ENCODE measurements around the gene STXBP5. TPM values are rescaled to one million over a fixed set of nuclear protein-coding genes. Genes with fewer than 3 reads are reported as not detected.

The STXBP5 gene
- total and polyA plus RNA-seq, 2 experiments from 2014 or later, result 11.1 to 30.3 TPM

GRCh38 chr6:147178355-147178754, 25.9 kb upstream of the STXBP5 start:
- no peaks in the 10 kb centered on the region for H3K27me3 ChIP-seq
- H3K4me2 ChIP-seq, result no peak overlapping the region
- H3K9me3 ChIP-seq (ENCODE audit: low read depth), result no peaks in the 10 kb centered on the region
- no peak for TF ChIP-seq EZH2 (IDR thresholded peaks at IDR 0.05; ENCODE audit: borderline replicate concordance)
- TF ChIP-seq, protein P1, sequence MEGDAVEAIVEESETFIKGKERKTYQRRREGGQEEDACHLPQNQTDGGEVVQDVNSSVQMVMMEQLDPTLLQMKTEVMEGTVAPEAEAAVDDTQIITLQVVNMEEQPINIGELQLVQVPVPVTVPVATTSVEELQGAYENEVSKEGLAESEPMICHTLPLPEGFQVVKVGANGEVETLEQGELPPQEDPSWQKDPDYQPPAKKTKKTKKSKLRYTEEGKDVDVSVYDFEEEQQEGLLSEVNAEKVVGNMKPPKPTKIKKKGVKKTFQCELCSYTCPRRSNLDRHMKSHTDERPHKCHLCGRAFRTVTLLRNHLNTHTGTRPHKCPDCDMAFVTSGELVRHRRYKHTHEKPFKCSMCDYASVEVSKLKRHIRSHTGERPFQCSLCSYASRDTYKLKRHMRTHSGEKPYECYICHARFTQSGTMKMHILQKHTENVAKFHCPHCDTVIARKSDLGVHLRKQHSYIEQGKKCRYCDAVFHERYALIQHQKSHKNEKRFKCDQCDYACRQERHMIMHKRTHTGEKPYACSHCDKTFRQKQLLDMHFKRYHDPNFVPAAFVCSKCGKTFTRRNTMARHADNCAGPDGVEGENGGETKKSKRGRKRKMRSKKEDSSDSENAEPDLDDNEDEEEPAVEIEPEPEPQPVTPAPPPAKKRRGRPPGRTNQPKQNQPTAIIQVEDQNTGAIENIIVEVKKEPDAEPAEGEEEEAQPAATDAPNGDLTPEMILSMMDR (IDR thresholded peaks at IDR 0.05; ENCODE audit: poor library complexity), result no peak
- TF ChIP-seq EZH2phosphoT487 (IDR thresholded peaks at IDR 0.05; ENCODE audit: low read depth, severe bottlenecking, unreplicated experiment), result no peak
- no peak for DNase-seq (ENCODE audit: low spot score)
- H3K36me3 ChIP-seq (replicated peaks; ENCODE audit: insufficient read depth, low read depth), result no peaks in the 10 kb centered on the region
- H3K9me2 ChIP-seq (replicated peaks; ENCODE audit: insufficient read depth), result no peaks in the 10 kb centered on the region
- H2AFZ ChIP-seq, result no peak overlapping the region
- H3K27ac ChIP-seq, result no peak overlapping the region
- H3K79me2 ChIP-seq, result no peaks in the 10 kb centered on the region
- no peaks in the 10 kb centered on the region for H4K20me1 ChIP-seq (ENCODE audit: insufficient read depth, poor library complexity, severe bottlenecking)
- no peak overlapping the region for H3K4me3 ChIP-seq
- H3K4me1 ChIP-seq (ENCODE audit: insufficient read depth), result peaks cover 4% of the 10 kb centered on the region

DNA sequence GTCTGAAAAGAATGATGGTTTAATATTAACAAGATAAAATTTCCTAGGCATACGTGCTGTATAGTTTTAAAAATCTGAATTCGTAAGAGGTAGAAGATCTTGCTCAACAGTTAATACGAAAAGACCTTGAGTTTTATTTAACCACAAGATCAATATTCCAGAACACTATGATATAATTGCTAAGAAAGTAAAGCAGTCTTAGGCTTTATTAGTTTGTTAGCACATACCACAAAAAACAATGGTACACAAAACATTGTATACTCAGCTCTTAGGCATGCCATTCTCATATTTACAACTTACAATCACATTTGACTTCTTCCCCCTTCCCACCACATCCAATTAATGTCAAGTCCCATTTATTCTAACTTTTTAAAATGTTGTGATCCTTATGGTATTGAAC, 24.4 kb upstream of the STXBP5 start:
- Histone ChIP-seq H3K4me1 (ENCODE audit: insufficient read depth) (peaks cover 4% of the 10 kb centered on the region), H3K9me2 (replicated peaks; ENCODE audit: insufficient read depth) (no peaks in the 10 kb centered on the region), H3K36me3 (replicated peaks; ENCODE audit: insufficient read depth, low read depth) (no peaks in the 10 kb centered on the region), H3K9me3 (ENCODE audit: low read depth) (no peaks in the 10 kb centered on the region), H3K27ac (no peak overlapping the region), H4K20me1 (ENCODE audit: insufficient read depth, poor library complexity, severe bottlenecking) (no peaks in the 10 kb centered on the region), H2AFZ (no peak overlapping the region), H3K4me2 (no peak overlapping the region), H3K4me3 (no peak overlapping the region), H3K79me2 (no peaks in the 10 kb centered on the region), H3K27me3 (no peaks in the 10 kb centered on the region)
- TF ChIP-seq EZH2phosphoT487 (IDR thresholded peaks at IDR 0.05; ENCODE audit: low read depth, severe bottlenecking, unreplicated experiment) (no peak), EZH2 (IDR thresholded peaks at IDR 0.05; ENCODE audit: borderline replicate concordance) (no peak)
- TF ChIP-seq, protein P1 (IDR thresholded peaks at IDR 0.05; ENCODE audit: poor library complexity), result no peak
- DNase-seq (ENCODE audit: low spot score), result no peak
- 76% methylated on average over 3 of the region's 3 CpGs for WGBS (ENCODE audit: low lambda C conversion rate, missing lambda C conversion rate)

DNA sequence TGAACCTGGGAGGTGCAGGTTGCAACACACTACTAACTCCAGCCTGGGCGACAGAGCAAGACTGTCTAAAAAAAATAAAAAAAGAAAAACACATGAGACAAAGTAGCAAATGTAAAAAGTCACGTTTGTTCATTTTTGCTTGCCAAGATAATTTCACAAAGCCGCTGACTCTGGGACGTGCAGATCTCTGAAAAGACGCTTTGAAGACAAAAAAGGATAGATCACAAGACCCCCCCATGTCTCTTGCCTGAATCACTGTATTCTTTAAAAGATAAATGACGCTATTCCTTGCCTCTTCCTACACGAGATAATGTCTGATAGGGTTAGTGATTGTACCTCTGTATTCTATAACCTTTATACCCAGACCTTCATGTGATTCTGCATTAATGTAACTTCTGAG, 23.3 kb upstream of the STXBP5 start:
- 88% methylated on average over 7 of the region's 7 CpGs for WGBS (ENCODE audit: low lambda C conversion rate, missing lambda C conversion rate)

More for the DNA sequence above, 23.3 kb upstream of the STXBP5 start:
- no peaks in the 10 kb centered on the region for H3K9me3 ChIP-seq (ENCODE audit: low read depth)
- H4K20me1 ChIP-seq (ENCODE audit: insufficient read depth, poor library complexity, severe bottlenecking), result no peaks in the 10 kb centered on the region
- no peak for DNase-seq (ENCODE audit: low spot score)
- no peak overlapping the region for H2AFZ ChIP-seq
- H3K79me2 ChIP-seq, result no peaks in the 10 kb centered on the region
- H3K4me1 ChIP-seq (ENCODE audit: insufficient read depth), result peaks cover 4% of the 10 kb centered on the region
- H3K4me3 ChIP-seq, result no peak overlapping the region
- no peaks in the 10 kb centered on the region for H3K9me2 ChIP-seq (replicated peaks; ENCODE audit: insufficient read depth)
- no peaks in the 10 kb centered on the region for H3K27me3 ChIP-seq
- TF ChIP-seq, protein P1 (IDR thresholded peaks at IDR 0.05; ENCODE audit: poor library complexity), result no peak
- TF ChIP-seq EZH2 (IDR thresholded peaks at IDR 0.05; ENCODE audit: borderline replicate concordance), result no peak
- TF ChIP-seq EZH2phosphoT487 (IDR thresholded peaks at IDR 0.05; ENCODE audit: low read depth, severe bottlenecking, unreplicated experiment), result no peak
- H3K36me3 ChIP-seq (replicated peaks; ENCODE audit: insufficient read depth, low read depth), result no peaks in the 10 kb centered on the region
- H3K27ac ChIP-seq, result no peak overlapping the region
- no peak overlapping the region for H3K4me2 ChIP-seq

All from hepatocyte (in vitro differentiated cells).